NCI-H2227 treated with DMSO at 0.1 percent for 48 hours (cell line): Measurements from ENCODE around the gene RNF11.
"Not testable (repeated sequence)": the region's sequence is repeated elsewhere in the genome, so short reads cannot be mapped to it uniquely, and the experiment has no call there.

ENCODE experiments used
- DNase-seq: peaks from one replicate; lab custom pipeline; 2025; lab: John Stamatoyannopoulos, UW

Gene RNF11, protein sequence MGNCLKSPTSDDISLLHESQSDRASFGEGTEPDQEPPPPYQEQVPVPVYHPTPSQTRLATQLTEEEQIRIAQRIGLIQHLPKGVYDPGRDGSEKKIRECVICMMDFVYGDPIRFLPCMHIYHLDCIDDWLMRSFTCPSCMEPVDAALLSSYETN

DNA sequence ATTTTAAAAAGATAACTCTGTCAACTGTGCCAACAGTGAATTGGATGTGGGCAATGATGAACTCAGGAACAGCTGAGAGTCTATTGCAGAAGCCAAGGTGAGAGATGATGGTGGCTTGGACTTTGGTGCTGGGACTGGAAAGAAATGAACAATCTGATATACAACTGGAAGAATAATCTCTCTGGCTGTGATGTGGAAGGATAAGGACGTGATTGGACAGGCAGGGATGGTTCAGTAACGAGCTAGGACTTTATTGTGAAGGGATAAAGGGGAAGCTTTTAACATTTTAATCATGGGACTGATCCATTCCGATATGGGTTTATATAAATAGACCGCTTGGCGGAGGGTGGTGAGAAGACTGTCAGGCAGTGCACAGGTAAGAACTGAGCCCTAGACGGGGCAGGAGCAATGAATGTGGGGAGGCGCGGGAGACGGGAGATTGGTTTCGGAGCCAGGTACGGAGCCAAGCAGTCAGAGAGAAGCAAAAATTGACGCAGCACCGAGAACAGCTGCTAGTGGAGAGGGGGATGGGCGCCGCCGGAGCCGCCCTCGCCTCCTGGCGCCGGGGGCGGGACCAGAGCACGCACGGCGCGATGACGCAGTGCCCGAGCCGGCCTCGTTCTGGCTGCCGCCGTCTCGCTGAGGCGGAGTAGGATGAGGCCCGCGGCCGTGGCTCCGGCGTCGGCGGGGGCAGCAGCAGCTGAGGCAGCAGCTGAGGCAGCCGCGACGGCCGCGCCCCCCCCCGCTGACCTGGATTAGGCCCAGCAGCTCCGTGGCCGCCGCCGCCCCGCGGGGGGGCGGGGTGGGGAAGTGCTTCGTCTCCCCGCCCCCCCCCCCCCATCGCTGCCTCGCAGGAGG lies at the start of gene RNF11:
Gene RNF11, plus strand, starts transcription at position 601 of the 858 bp plus-strand sequence. CDS start 484 bp downstream, outside the sequence.
- peak; percentile 91 for DNase-seq

DNA sequence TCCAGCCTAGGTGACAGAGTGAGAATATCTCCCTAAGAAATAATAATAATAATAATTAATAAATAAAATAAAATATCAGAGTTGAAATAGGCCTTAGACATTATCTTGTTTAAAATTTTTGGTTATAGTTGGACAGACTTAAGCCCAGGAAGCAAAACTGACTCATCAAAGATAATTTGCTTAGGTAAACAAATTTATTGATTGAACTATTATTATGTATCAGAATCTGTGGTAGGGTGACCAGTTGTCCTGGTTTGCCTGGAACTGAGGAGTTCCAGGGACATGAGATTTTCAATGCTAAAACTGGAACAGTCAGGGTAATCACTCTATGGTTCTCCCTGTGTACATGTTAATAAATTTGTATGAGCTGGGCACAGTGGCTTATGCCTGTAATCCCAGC lies 47.8 kb upstream of the RNF11 start:
- no peak for DNase-seq

DNA sequence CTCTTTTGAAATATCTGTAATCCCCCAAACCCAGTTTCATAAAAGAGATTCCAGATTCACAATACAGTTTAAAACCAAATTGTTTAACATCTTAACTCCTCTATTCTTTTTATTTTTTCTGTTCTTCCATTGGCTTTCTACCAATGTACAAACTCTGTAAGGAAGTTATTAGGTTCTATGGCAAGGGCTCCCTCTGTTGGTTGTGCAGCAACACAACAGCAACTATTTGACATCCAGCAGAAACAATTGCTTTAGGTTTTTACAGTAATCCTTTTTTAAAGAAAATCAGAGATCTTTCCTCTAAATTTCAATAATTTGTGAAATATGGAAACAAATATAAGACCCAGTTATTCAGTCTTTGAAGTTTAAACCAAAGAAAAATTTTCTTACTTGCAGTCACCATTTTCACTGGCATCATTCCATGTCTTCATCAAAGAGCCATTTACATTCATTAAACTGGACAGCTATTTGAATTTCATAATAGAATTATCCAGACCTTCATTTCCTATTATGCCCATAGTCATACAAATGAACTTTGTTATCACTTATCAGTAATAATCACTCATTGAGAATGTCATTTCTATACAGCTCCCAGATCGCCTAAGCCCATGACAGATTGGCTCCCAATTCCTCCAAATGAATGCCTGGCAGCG lies 46.5 kb upstream of the RNF11 start:
- DNase-seq: peak; percentile 77

DNA sequence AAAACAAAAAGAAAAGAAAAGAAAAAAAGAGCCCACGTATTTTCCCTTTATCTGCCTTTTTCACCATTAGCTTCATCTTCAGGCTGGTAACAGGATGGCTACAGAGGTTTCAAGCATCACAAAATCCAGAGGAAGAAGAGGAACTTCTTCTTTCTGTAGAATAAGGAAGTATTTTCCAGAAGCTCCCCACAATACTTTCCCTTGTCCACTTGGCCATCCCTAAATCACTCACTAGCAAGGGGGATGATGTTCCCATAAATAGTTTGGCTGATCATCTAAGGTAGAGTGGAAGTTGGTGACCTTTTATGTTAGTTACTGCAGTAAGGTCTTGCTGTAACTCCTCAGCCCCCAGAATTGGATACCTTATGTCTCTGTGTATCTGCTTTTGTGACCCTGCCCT lies 45.1 kb upstream of the RNF11 start:
- DNase-seq: no peak

DNA sequence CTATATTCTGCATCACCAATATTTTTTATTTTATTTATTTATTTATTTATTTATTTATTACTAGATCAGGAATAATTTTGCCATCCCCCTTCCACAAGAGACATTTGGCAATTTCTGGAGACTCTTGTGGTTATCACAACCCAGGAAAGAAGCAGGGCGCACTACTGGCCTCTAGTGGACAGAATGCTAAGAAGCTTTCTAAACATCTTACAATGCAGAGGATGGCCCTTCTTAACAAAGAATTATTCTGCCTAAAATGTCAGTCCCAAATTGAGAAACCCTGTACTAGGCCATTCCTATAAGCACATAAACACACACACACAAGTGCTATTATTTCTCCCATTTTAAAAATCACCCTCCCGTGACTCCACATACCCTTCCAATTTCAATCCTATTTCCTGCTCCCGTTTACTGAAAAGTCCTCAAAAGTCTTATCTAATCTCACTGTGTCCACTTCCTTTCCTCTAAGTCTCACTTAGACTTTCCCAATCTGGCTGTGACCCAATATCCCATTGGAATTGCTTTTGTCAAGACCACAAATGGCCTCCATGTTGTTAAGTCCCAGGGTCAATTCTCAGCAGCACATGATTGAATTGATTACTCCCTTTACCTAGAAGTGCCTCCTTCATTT lies 43.7 kb upstream of the RNF11 start:
- peak; percentile 40 for DNase-seq

DNA sequence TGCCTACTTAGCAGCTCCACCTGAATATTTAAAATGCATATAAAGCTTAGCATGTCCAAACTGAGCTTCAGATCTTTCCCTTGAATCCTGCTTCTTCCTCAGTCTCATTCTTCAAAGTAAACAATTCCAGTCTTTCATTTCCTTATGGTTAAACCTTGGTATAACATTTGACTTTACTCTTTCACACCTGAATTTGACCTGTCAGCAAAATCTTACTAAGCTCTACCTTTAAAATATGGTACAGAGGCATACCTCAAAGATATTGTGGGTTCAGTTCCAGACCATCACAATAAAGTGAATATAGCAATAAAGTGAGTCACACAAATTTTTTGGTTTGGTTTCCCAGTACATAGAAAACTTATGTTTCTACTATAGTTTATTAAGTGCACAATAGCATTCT lies 42.5 kb upstream of the RNF11 start:
- DNase-seq: no peak

DNA sequence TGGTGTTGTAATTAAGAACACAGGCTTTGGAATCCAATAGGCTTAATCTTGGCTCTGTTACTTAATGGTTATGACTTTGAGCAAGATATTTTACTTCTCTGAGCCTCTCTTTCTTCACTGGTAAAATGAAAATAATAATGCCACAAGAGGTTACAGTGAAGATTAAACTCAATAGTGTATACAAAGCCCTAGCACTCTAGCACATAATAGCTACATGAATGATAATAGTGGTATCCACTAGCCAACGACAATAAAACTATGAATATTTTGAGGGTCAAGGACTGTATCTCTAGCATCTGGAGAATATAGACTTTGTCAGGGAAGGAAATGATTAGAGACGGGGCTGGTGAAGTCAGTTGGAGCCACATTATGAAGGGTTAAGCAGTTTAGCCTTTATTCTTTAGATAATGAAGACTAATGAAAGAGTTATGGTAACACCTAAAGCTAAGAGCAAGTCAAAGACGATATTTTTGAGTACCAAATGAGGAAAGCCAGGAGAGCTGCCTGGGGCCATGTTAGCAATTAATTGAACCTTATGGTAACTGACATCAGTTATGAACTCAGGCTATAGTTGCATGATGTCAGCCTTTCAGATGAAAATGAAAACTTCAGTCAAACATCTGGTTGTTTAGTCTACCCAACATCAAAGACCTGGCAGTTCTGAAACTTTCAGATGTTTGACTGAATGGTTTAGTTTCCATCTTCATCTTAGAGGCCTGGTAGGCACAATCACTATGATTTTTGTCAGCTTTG lies 32.8 kb upstream of the RNF11 start:
- no peak for DNase-seq

DNA sequence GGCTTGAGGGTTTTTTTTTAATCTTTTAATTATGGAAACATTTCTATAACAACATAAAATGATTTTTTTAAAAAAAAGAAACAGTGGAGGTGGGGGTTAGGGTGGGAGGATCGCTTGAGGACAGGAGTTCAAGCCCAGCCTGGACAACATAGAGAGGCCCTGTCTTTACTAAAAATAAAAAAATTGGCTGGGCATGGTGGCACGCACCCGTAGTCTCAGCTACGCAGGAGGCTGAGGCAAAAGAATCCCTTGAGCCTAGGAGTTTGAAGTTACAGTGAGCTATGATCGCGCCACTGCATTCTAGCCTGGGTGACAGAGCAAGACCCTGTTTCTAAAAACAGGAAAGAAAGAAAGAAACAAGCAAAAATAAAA lies 32.2 kb upstream of the RNF11 start:
- no peak for DNase-seq

DNA sequence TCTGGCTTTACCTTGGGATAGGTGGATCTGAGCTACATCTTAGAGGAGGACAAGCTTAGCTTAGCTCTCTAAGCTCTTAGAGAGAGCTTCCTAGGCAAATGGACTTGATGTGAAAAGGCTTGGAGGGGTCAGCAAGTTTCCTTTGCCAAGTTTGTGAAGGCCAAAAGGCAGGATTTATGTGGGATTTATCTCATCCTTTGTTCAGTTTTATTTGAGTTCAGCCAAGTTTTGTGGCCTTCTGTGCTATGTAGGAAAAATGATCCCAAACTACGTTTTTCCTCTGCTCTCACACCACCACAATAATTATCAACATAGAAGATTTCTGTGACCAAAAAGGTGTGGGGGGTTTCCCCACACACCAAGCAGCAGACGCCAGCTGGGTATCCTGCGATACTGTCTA lies 26.0 kb upstream of the RNF11 start:
- DNase-seq: no peak

DNA sequence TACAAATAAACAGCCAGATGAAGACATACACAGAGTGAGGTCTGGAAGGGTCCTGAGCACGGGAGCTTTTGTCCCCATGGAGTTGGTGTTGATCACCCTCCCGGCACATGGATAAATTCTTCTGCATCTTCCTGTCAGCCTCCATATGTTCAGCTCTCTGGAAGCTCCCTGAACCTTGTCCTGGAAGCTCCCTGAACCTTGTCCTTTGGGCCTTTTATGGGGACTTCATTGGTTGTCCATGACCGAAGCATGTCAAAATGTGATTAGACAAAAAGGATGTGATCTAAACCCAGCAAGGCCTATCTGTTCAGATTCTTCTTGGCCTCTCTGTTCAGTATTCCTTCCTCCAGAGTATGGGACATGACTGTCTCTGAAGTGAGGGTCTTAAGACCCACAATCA lies 25.4 kb upstream of the RNF11 start:
- DNase-seq: no peak

DNA sequence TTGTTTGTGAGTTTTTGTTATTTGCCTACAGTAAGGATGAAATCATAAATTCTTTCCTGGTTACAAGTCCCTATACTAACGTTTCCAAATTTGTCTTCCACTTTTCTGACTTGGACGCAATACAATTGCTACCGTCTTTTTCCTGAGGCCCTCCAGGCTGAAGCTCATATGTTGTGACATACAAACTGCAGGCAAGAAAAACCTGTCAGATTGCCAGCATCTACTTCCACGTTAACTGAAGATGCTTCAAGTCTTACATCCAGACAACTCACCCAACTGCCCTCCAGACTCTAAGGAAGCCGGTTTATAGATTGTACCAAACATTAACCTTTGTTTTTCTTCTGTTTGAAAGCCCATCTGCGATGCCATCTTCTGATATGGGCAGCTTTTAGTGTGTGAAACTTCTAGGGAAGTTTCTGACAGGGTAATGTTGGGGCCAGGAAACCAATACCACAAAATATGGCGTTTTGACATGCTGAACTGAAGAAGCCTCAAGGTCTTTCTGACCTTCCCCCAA lies 21.4 kb upstream of the RNF11 start:
- DNase-seq: no peak

DNA sequence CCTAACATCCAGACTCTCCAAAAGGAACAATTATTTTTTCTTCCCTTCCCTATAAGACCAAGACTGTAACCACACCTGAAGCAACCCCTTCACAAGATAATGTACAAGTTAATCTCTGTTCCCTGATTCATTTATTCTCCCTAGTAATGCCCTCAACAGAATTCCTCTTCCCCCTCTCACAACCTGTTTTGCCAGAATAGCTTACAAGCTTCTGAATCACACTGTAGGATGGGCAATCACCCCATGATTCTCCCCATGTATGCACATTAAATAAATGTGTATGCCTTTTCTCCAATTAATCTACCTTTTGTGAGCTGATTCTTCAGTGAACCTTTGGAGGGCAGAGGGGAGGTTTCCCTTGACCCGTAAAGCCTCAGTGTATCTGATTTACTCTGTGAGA lies 20.9 kb upstream of the RNF11 start:
- no peak for DNase-seq

DNA sequence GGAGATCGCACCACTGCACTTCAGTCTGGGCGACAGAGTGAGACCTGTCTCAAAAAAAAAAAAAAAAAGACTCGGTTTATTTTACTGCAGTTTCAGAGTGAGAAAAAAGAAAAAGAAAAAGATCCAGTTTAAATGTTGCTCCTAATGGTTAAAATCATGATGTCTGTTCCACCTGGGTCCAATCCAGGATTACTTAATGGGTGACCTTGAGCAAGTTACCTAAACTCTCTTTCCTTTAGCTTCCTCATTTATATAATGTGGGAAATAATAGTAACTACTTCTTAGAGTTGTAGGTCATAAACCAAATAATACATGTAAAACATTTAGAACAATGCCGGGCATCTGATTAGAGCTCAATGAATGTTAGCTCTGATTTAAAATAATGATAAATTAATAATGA lies 19.4 kb upstream of the RNF11 start:
- no peak for DNase-seq

DNA sequence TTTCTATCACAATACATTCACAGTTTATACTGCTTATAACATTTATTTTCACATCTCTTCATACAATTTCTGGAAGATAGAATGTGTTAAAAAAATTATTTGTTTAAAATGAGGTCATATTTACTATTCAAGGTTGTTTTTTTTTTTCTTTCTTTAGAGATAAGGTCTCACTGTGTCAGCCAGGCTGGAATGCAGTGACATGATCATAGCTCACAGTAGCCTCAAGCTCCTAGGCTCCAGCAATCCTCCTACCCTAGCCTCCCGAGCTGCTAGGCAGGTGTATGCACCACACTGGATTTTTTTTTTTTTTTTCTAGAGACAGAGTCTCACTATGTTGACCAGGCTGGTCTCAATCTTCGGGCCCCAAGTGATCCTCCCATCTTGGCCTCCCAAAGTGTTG lies 19.0 kb upstream of the RNF11 start:
- no peak for DNase-seq

DNA sequence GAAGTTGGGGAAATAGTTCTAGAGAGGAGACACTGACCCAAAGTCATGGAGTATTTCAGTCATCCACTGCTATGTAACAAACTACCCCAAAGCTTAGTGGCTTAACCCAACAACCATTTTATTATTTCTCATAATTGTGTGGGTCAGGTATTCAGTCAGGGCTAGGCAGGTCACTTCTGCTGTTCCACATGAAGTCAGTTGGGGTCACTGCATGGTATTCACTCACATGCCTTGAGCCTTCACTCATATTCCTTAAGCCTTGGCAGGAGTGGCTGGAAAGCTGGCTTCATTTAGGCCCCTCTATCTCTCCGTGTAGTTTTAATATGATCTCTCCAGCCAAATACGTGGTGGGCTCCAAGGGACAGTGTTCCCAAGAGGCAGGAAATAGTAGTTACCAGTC lies 17.5 kb upstream of the RNF11 start:
- no peak for DNase-seq

DNA sequence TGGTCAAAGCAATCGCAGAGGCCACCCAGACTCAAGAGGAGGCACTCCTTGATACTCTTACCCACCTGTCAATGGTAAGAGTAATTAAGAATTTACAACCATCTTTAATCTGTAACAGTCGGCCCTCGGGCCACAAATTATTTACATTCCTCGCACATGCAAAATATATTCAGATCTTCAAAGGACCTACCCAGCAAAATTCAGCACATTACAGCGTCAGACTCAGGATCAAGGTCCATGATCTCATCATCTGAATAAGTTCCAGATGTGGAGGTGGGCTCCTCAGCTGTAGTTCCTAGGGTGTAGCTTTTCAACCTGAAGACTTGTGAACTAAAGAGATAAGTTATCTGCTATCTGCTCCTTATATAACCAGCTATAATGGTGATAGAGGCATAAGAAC lies 17.1 kb upstream of the RNF11 start:
- DNase-seq: no peak

DNA sequence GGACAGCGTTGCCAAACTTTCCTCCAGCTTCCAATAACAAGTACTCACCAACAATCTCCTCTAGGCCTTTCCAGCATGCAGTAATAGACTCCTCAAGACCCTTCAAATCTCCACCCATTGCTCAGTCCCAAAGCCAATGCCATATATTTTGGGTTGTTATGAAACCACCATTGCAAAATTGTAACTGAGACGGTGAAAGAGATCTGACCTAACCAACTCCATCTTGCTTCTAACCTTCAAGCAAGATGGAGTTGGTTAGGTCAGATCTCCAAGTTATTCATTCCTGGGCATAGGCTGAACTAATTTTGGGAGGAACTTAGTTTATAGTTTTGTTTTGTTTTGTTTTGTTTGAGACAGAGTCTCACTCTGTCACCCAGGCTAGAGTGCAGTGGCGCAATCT lies 14.5 kb upstream of the RNF11 start:
- DNase-seq: not testable (repeated sequence)

DNA sequence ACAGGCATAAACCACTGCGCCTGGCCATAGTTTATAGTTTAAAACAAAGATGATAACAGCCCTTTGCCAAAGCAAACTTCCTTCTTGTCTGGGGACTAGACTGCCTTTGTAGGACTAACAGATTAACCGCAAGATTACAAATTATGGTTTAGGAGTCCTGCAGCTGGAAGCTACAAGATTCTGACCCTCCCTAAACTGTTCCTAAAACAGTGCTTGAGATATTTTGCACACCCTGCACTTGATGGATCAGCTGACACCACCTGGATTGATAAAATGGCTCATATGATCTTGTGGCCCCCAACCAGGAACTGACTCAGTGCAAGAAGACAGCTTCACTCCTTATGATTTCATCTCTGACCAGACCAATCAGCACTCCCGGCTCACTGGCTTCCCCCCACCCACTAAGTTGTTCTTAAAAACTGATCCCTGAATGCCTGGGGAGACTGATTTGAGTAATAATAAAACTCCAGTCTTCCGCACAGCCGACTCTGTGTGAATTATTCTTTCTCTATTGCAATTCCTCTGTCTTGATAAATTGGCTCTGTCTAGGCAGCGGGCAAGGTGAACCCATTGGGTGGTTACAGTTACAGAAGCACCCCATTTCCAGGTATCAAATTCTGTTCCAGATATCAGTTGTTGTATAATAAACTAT lies 13.8 kb upstream of the RNF11 start:
- DNase-seq: no peak

DNA sequence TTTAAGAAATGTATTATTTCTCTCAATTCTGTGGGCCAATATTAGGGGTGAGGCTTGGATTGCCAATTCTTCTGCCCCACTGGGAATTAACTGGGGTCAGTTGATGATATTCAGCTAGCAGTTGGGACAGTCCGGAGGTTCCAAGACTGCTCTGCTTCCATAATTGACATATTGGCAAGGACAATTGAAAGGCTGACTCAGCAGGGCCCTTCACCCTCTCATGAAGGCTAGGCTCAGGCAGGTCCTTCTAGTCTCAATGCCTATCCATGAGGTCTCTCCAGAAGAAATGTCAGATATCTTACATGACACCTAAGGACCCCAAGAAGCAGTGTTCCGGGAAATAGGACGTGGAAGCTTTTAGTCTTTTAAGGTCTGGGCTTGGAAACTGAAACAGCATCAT lies 13.3 kb upstream of the RNF11 start:
- no peak for DNase-seq

DNA sequence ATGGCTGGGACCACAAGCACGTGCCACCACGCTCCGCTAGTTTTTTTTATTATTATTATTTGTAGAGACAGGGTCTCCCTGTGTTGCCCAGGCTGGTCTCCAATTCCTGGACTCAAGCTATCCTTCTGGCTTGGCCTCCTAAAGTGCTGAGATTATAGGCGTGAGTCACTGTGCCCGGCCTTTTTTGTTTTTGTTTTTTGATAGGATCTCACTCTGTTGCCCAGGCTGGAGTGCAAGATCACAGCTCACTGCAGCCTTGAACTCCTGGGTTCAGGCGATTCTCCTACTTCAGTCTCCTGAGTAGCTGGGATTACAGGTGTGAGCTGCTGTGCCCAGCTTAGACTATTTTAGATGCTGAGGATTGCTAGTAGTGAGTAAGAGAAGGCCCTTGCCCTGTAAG lies 11.8 kb upstream of the RNF11 start:
- no peak for DNase-seq

DNA sequence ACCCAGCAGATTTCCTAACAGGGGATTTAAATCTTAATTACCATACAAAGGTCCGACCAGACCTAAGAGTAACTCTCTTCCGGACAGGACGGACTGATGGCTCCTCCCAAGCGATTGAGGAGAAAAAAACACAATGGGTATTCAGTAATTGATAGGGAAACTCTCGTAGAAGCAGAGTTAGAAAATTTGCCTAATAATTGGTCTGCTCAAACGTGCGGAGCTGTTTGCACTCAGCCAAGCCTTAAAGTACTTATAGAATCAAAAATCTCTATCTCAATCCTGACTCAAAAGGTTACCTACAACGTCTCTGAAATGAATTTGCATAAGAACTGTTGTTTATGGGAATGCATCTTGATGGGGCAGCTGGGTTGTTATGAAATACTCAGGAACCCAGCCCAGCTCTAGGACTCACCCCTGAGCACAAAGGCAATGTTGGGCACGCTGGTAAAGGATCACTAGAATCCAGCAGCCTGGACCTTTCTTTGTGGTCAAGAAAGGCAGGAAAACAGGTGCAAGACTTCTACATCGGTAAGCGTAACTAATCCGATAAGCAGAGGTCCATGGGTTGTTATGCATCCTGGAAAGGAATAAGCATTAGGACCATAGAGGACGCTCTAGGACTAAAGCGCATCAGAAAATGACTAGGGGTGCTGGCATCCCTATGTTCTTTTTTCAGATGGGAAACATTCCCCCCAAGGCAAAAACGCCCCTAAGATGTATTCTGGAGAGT lies 8.7 kb upstream of the RNF11 start:
- not testable (repeated sequence) for DNase-seq
